CD4-positive, alpha-beta T cell (primary cell): ENCODE measurements around the gene MTG1. TPM values are rescaled to one million over a fixed set of nuclear protein-coding genes. Genes with fewer than 3 reads are reported as not detected.

ENCODE experiments used
- ATAC-seq: fragments of 200-7000 bp; cut with Tn5 transposase; one replicate; pipeline ENCODE4 v1.10.0; 2022; ENCODE audit warnings: mild to moderate bottlenecking; ENCODE audit not compliant: poor library complexity
- CTCF ChIA-PET: fragments of 350-600 bp; sonication (Branson Sonifier 250); formaldehyde crosslinking; loops from one replicate; lab custom pipeline; 2021; ENCODE audit warnings: antibody characterized with exemption, inconsistent platforms; lab: Charles Lee
- POLR2A ChIA-PET: fragments of 350-600 bp; sonication (Branson Sonifier 250); formaldehyde crosslinking; loops from one replicate; lab custom pipeline; 2021; ENCODE audit warnings: antibody characterized with exemption, inconsistent platforms; lab: Charles Lee
- DNase-seq, 14 experiments: peaks; one replicate each; pipeline ENCODE4 v3.0.0-alpha.2; 2013 to 2020; ENCODE audit warnings: mixed read lengths in 2 of 14
- H3K27ac ChIP-seq, 2 donors: one replicate each; pipeline versions ENCODE4 v1.5.1 to v1.7.0; 2013; ENCODE audit warnings: low read length in 2 of 2, low read depth in 1 of 2, mild to moderate bottlenecking in 1 of 2
- H3K27me3 ChIP-seq, 2 experiments: 1 replicate in 1 of 2; 2 replicates in 1 of 2; pipeline versions ENCODE4 v1.6.1 to v1.7.0; 2013; ENCODE audit warnings: low read length in 2 of 2, control low read depth in 1 of 2, mild to moderate bottlenecking in 1 of 2, moderate library complexity in 1 of 2; ENCODE audit not compliant: insufficient read depth in 2 of 2, control insufficient read depth in 1 of 2
- H3K36me3 ChIP-seq: one replicate; pipeline ENCODE4 v1.6.1; 2013; ENCODE audit warnings: low read length, control low read depth; ENCODE audit not compliant: insufficient read depth
- H3K4me1 ChIP-seq: one replicate; pipeline ENCODE4 v1.6.1; 2013; ENCODE audit warnings: low read length, control low read depth; ENCODE audit not compliant: insufficient read depth
- H3K4me3 ChIP-seq: one replicate; pipeline ENCODE4 v1.5.1; 2013; ENCODE audit warnings: mild to moderate bottlenecking, low read length, moderate library complexity
- H3K9me3 ChIP-seq, 2 experiments: 1 replicate in 1 of 2; 2 replicates in 1 of 2; pipeline versions ENCODE4 v1.6.1 to v1.7.0; 2013; ENCODE audit warnings: low read length in 2 of 2, mild to moderate bottlenecking in 2 of 2, control low read depth in 1 of 2, moderate library complexity in 1 of 2; ENCODE audit not compliant: control insufficient read depth in 1 of 2, insufficient read depth in 1 of 2
- H3K27ac Mint-ChIP-seq: one replicate; pipeline ENCODE4 v1.8.0; 2020; ENCODE audit warnings: mixed read lengths
- H3K27me3 Mint-ChIP-seq: one replicate; pipeline ENCODE4 v1.8.0; 2021; ENCODE audit warnings: mixed read lengths
- H3K36me3 Mint-ChIP-seq: one replicate; pipeline ENCODE4 v1.8.0; 2021; ENCODE audit warnings: low read depth, mixed read lengths
- H3K4me1 Mint-ChIP-seq: one replicate; pipeline ENCODE4 v1.8.0; 2021; ENCODE audit warnings: low read depth, mixed read lengths
- H3K4me3 Mint-ChIP-seq: one replicate; pipeline ENCODE4 v1.8.0; 2020; ENCODE audit warnings: mild to moderate bottlenecking, mixed read lengths
- H3K9me3 Mint-ChIP-seq: one replicate; pipeline ENCODE4 v1.8.0; 2020; ENCODE audit warnings: mixed read lengths
- CTCF ChIP-seq: fragments of 200-600 bp; IDR thresholded peaks from one replicate; pipeline ENCODE4 v1.8.0; 2022; ENCODE audit warnings: antibody characterized with exemption, mild to moderate bottlenecking
- intact Hi-C, 2 experiments: fragments of 100-400 bp; cut with DNase I in 1 of 2; cut with micrococcal nuclease in 1 of 2; formaldehyde crosslinking; loops; one replicate each; pipeline versions ENCODE4 v1.15.1 to v1.9.0; 2023 to 2025; cut with DNase I, micrococcal nuclease
- total RNA-seq, 174 experiments: library from RNA in 2 of 174; stranded (reverse) in 2 of 174; gene quantifications; one replicate each; pipeline ENCODE4 v1.2.3 and lab custom pipeline; 2021 to 2026

The MTG1 gene
- total RNA-seq, 2 experiments from 2014 or later = 28.5 to 34.9 TPM

GRCh38 chr10:133460208-133460769 is 66.3 kb downstream of the MTG1 start:
- Mint-ChIP-seq H3K27me3 (no peaks in the 10 kb centered on the region), H3K4me1 (no peaks in the 10 kb centered on the region), H3K27ac (no peak overlapping the region), H3K4me3 (no peak overlapping the region), H3K9me3 (no peaks in the 10 kb centered on the region), H3K36me3 (no peaks in the 10 kb centered on the region)
- Histone ChIP-seq H3K4me1 (peaks cover under 1% of the 10 kb centered on the region), H3K4me3 (no peak overlapping the region), H3K27me3 (no peaks in the 10 kb centered on the region), H3K27ac (no peak overlapping the region), H3K9me3 (no peaks in the 10 kb centered on the region), H3K36me3 (no peaks in the 10 kb centered on the region)
- ATAC-seq (no peak), DNase-seq (no peak)
- no peak for TF ChIP-seq CTCF
- intact Hi-C loops = no loop called here
- CTCF ChIA-PET = no interaction called here
- POLR2A ChIA-PET = no interaction called here

- no peaks in the 10 kb centered on the region for H3K36me3 Mint-ChIP-seq
- no peaks in the 10 kb centered on the region for H3K9me3 Mint-ChIP-seq
- intact Hi-C loops = no loop called here
- DNase-seq (no peak), ATAC-seq (no peak)
- no peaks in the 10 kb centered on the region for H3K9me3 ChIP-seq
- H3K4me3 Mint-ChIP-seq = no peak overlapping the region
- ChIA-PET POLR2A (no interaction called here), CTCF (no interaction called here)
- no peak for TF ChIP-seq CTCF
- H3K36me3 ChIP-seq = no peaks in the 10 kb centered on the region
- no peaks in the 10 kb centered on the region for H3K27me3 Mint-ChIP-seq
- H3K4me3 ChIP-seq = no peak overlapping the region
- H3K27ac ChIP-seq = no peak overlapping the region
- no peaks in the 10 kb centered on the region for H3K27me3 ChIP-seq
- no peaks in the 10 kb centered on the region for H3K4me1 ChIP-seq
- no peaks in the 10 kb centered on the region for H3K4me1 Mint-ChIP-seq
- no peak overlapping the region for H3K27ac Mint-ChIP-seq
Measured at GRCh38 chr10:133461027-133461426, 67.1 kb downstream of the MTG1 start.

- H3K9me3 Mint-ChIP-seq = no peaks in the 10 kb centered on the region
- H3K4me1 Mint-ChIP-seq = no peaks in the 10 kb centered on the region
- DNase-seq = peak in 1 of 14 experiments; percentile 3
- no peak overlapping the region for H3K4me3 ChIP-seq
- no peaks in the 10 kb centered on the region for H3K9me3 ChIP-seq
- no peaks in the 10 kb centered on the region for H3K27me3 ChIP-seq
- H3K36me3 Mint-ChIP-seq = no peaks in the 10 kb centered on the region
- ChIA-PET CTCF (no interaction called here), POLR2A (no interaction called here)
- H3K27ac Mint-ChIP-seq = no peak overlapping the region
- no peak for ATAC-seq
- intact Hi-C loops = no loop called here
- no peaks in the 10 kb centered on the region for H3K36me3 ChIP-seq
- H3K4me1 ChIP-seq = no peaks in the 10 kb centered on the region
- no peak for TF ChIP-seq CTCF
- no peak overlapping the region for H3K27ac ChIP-seq
- no peak overlapping the region for H3K4me3 Mint-ChIP-seq
- H3K27me3 Mint-ChIP-seq = no peaks in the 10 kb centered on the region
Measured at GRCh38 chr10:133461841-133462240, 67.9 kb downstream of the MTG1 start.
